Measurements from ENCODE around the gene MAP4K2.

- no peak for TF ChIP-seq POLR2A (IDR thresholded peaks at IDR 0.05; ENCODE audit: low read depth, low read length)
- no peak for TF ChIP-seq PAX5 (IDR thresholded peaks at IDR 0.05; ENCODE audit: insufficient read depth, low read length, severe bottlenecking)
These were observed 9.5 kb downstream of the MAP4K2 start for GRCh38 chr11:64793271-64794160.

Data from GM12891 (cell line).